HFF-Myc (cell line): ENCODE data around the gene CCDC112.

Experiments used
- DNase-seq: peaks from one replicate; pipeline ENCODE4 v3.0.0-alpha.2; 2011; ENCODE audit warnings: low read depth; ENCODE audit errors: extremely low read depth
- H3K4me3 ChIP-seq: replicated peaks from 2 replicates; pipeline ENCODE4 v1.5.1; 2011; ENCODE audit warnings: low read depth, mild to moderate bottlenecking, control low read depth, low read length
- CTCF ChIP-seq: IDR thresholded peaks from 2 replicates; pipeline ENCODE4 v1.5.1; 2012; ENCODE audit warnings: mild to moderate bottlenecking, low read depth, low read length, control low read depth; ENCODE audit errors: missing control alignments

The CCDC112 gene

GRCh38 chr5:115246361-115246991 is 50.0 kb downstream of the CCDC112 start:
- TF ChIP-seq CTCF, result peak; percentile 37
- DNase-seq, result no peak
- no peak overlapping the region for H3K4me3 ChIP-seq

- no peak for DNase-seq
- no peak overlapping the region for H3K4me3 ChIP-seq
- no peak for TF ChIP-seq CTCF
Measured at GRCh38 chr5:115243412-115243811, 53.0 kb downstream of the CCDC112 start.

- no peak for DNase-seq
- H3K4me3 ChIP-seq, result no peak overlapping the region
- no peak for TF ChIP-seq CTCF
Measured at GRCh38 chr5:115241881-115242642, 54.4 kb downstream of the CCDC112 start.

- no peak overlapping the region for H3K4me3 ChIP-seq
- DNase-seq, result no peak
- no peak for TF ChIP-seq CTCF
Measured at GRCh38 chr5:115237066-115237465, 59.4 kb downstream of the CCDC112 start.

- TF ChIP-seq CTCF, result no peak
- no peak overlapping the region for H3K4me3 ChIP-seq
- DNase-seq, result no peak
Measured at GRCh38 chr5:115236599-115236998, 59.9 kb downstream of the CCDC112 start.

- DNase-seq, result no peak
- TF ChIP-seq CTCF, result no peak
- H3K4me3 ChIP-seq, result no peak overlapping the region
Measured at GRCh38 chr5:115231598-115231997, 64.9 kb downstream of the CCDC112 start.
